HG03378 (cell line): Measurements from ENCODE around the gene PRAMEF9.
"Not testable (repeated sequence)": the region's sequence is repeated elsewhere in the genome, so short reads cannot be mapped to it uniquely, and the experiment has no call there.

Experiments used
- ATAC-seq: cut with Tn5 transposase; IDR thresholded peaks from one replicate; pipeline ENCODE4 v1.9.1; 2021; ENCODE audit warnings: mild to moderate bottlenecking, moderate library complexity; ENCODE audit not compliant: unreplicated experiment

PRAMEF9 gene

GRCh38 chr1:13171548-13171947 is at the start of gene PRAMEF9:
Gene PRAMEF9, plus strand, starts transcription at chr1:13171848. Its CDS starts 3,433 bp downstream, at chr1:13175281.
- ATAC-seq, result not testable (repeated sequence)

GRCh38 chr1:13155909-13156308 is 15.7 kb upstream of the PRAMEF9 start, which contains the start of gene PRAMEF26:
Gene PRAMEF26, minus strand, starts transcription at chr1:13156009. Its CDS starts 2,914 bp downstream, at chr1:13153095.
- ATAC-seq, result not testable (repeated sequence)

- ATAC-seq, result not testable (repeated sequence)
These were observed 6.1 kb upstream of the PRAMEF9 start, which contains the start of gene HNRNPCL4 for GRCh38 chr1:13165531-13165930. Gene HNRNPCL4, minus strand, starts transcription at chr1:13165631. Its CDS starts 164 bp downstream, at chr1:13165467.

GRCh38 chr1:13201309-13201708 is 29.7 kb downstream of the PRAMEF9 start, which contains the start of gene PRAMEF13:
Gene PRAMEF13, minus strand, starts transcription at chr1:13201409. Its CDS starts 1,820 bp downstream, at chr1:13199589.
- not testable (repeated sequence) for ATAC-seq

- not testable (repeated sequence) for ATAC-seq
These were observed 37.1 kb downstream of the PRAMEF9 start for GRCh38 chr1:13208712-13209111.

- ATAC-seq, result not testable (repeated sequence)
These were observed 45.0 kb downstream of the PRAMEF9 start for GRCh38 chr1:13216619-13217018.

GRCh38 chr1:13219203-13219602 is 47.6 kb downstream of the PRAMEF9 start:
- not testable (repeated sequence) for ATAC-seq

GRCh38 chr1:13222788-13223187 is 51.1 kb downstream of the PRAMEF9 start:
- ATAC-seq, result not testable (repeated sequence)

- ATAC-seq, result no peak
These were observed 52.9 kb downstream of the PRAMEF9 start for GRCh38 chr1:13224480-13225060.

- not testable (repeated sequence) for ATAC-seq
These were observed 54.1 kb downstream of the PRAMEF9 start, which contains the start of gene PRAMEF18 for GRCh38 chr1:13225675-13226204. Gene PRAMEF18, minus strand, starts transcription at chr1:13226154. Its CDS starts 48 bp downstream, at chr1:13226106.

GRCh38 chr1:13227271-13228055 is 55.8 kb downstream of the PRAMEF9 start:
- ATAC-seq, result not testable (repeated sequence)

- no peak for ATAC-seq
These were observed 56.7 kb downstream of the PRAMEF9 start for GRCh38 chr1:13228343-13228781.
